Activated T-cell treated with anti-CD3 and anti-CD28 coated beads for 48 hours (primary cell): ENCODE data around the gene GLUD1.
"Not testable (repeated sequence)": the region's sequence is repeated elsewhere in the genome, so short reads cannot be mapped to it uniquely, and the experiment has no call there.

Source experiments
- DNase-seq: peaks from one replicate; pipeline ENCODE4 v3.0.0-alpha.2; 2020; ENCODE audit warnings: low read depth

GLUD1 gene

GRCh38 chr10:87045434-87045938 lies 49.2 kb downstream of the GLUD1 start:
- no peak for DNase-seq

- DNase-seq: not testable (repeated sequence)
These were observed 51.1 kb downstream of the GLUD1 start for GRCh38 chr10:87043579-87043978.

GRCh38 chr10:87038786-87039185 lies 55.9 kb downstream of the GLUD1 start:
- no peak for DNase-seq

- DNase-seq: no peak
These were observed 56.3 kb downstream of the GLUD1 start for GRCh38 chr10:87038286-87038717.

- DNase-seq: no peak
These were observed 58.0 kb downstream of the GLUD1 start for GRCh38 chr10:87036623-87037022.

GRCh38 chr10:87030912-87031635 lies 63.6 kb downstream of the GLUD1 start:
- DNase-seq: no peak

- not testable (repeated sequence) for DNase-seq
These were observed 64.2 kb downstream of the GLUD1 start for GRCh38 chr10:87030419-87030818.

- not testable (repeated sequence) for DNase-seq
These were observed 67.7 kb downstream of the GLUD1 start for GRCh38 chr10:87026747-87027508.

- DNase-seq: not testable (repeated sequence)
These were observed 69.2 kb downstream of the GLUD1 start for GRCh38 chr10:87025285-87025958.

- not testable (repeated sequence) for DNase-seq
These were observed 74.6 kb downstream of the GLUD1 start, which contains the start of gene FAM25A for GRCh38 chr10:87020056-87020455. FAM25A (plus strand) TSS chr10:87020294; CDS start chr10:87020325, 31 bp downstream.

- not testable (repeated sequence) for DNase-seq
These were observed 75.1 kb downstream of the GLUD1 start for GRCh38 chr10:87019504-87019903.

- not testable (repeated sequence) for DNase-seq
These were observed 75.6 kb downstream of the GLUD1 start for GRCh38 chr10:87019066-87019465.

GRCh38 chr10:87018127-87018526 lies 76.5 kb downstream of the GLUD1 start:
- DNase-seq: not testable (repeated sequence)

GRCh38 chr10:87014986-87015716 lies 79.5 kb downstream of the GLUD1 start:
- DNase-seq: not testable (repeated sequence)

- not testable (repeated sequence) for DNase-seq
These were observed 81.1 kb downstream of the GLUD1 start for GRCh38 chr10:87013528-87013927.

GRCh38 chr10:87009134-87009696 lies 85.4 kb downstream of the GLUD1 start:
- DNase-seq: not testable (repeated sequence)

- DNase-seq: not testable (repeated sequence)
These were observed 86.3 kb downstream of the GLUD1 start for GRCh38 chr10:87008303-87008702.

GRCh38 chr10:87007674-87008073 lies 87.0 kb downstream of the GLUD1 start:
- not testable (repeated sequence) for DNase-seq

GRCh38 chr10:87007124-87007523 lies 87.5 kb downstream of the GLUD1 start:
- DNase-seq: not testable (repeated sequence)

- no peak for DNase-seq
These were observed 94.2 kb downstream of the GLUD1 start for GRCh38 chr10:87000491-87000890.
